Retina (tissue), 1 donor: ENCODE data around the gene ZBTB7C.
A peak's percentile ranks its signal among the peaks of the same experiment; 100 is the strongest.

Source experiments
- DNase-seq: peaks from one replicate; pipeline ENCODE4 v3.0.0-alpha.2; 2016

ZBTB7C gene

DNA sequence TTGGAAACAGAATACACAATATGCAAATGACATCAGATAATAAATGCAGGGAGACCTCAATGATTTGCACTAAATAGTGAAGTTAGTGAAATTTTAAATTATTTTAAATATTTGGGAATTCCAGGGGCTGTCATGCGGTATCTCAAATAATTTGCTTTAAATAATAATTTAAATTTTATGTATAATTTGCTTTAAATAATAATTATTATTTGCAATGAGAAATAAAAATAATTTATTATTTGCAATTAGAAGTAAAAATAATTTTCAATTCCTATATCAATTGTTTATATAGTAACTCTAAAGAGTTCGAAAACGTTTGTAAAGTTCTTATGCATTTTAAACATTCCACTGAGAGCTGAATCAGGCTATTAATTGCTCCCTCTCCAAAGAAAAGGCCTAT is 226.4 kb downstream of the ZBTB7C start:
- no peak for DNase-seq

DNA sequence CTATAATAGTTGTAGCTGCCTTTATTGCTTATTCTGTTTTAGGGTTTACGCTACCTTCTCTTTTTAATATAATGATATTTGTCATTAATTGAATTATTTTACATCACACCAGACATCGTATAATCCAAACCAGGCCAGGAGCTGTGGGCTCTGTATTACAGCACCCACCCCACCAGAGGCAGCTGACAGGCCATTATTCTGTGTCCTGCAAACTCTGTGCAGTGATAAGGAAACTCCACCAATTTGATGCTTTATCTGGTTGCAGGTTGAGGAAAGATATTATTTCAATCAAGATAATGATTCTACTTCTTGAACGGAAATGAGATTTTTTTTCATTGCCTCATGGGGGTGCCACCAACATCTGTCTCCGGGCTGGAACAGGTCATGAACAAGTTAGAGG is 227.3 kb downstream of the ZBTB7C start:
- no peak for DNase-seq

DNA sequence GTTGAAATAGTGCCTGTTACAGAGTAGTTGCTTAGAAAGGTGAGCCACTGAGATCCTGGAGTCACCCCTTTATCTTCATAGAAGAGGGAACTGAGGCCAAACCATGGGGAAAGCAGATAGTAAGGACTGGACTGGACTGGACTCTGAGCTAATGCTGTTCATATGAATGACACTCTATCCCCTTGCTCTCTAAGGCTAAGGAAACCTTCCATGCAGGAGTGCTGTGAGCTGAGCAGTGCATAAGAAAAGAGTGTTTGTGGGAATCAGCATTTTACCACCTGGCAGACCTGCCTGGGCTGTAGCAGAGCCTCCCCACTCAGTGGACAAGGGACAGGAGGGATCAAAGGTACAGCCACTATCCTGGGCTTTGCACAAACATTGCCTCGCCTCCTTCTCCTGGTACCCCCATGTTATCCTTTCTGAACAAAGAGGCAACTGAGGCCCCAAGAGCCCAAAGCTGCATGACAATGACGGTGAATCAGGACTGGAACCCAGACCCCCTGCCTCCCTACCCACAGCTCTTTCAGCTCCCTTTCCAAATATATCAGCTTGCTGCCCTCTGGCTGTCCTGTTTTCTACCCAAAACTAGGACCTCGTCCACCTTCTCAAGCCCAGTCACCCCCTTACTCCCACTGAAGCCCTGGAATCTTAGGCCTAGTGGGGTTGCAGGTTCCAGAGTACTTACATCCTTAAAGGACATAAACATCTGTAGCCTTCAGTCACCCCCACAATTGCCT is 227.9 kb downstream of the ZBTB7C start:
- no peak for DNase-seq

DNA sequence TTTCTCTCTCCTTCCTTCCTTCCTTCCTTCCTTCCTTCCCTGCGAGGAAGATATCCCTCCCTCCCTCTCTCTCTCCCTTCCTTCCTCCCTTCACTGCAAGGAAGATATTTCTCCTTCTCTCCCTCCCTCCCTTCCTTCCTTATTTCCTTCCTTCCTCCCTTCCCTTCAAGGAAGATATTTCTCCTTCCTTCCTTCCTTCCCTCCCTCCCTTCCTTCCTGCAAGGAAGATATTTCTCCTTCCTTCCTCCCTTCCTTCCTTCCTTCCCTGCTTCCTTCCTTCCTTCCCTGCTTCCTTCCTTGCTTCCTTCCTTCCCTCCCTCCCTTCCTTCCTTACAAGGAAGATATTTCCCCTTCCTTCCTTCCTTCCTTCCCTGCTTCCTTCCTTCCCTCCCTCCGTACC is 229.5 kb downstream of the ZBTB7C start:
- no peak for DNase-seq

DNA sequence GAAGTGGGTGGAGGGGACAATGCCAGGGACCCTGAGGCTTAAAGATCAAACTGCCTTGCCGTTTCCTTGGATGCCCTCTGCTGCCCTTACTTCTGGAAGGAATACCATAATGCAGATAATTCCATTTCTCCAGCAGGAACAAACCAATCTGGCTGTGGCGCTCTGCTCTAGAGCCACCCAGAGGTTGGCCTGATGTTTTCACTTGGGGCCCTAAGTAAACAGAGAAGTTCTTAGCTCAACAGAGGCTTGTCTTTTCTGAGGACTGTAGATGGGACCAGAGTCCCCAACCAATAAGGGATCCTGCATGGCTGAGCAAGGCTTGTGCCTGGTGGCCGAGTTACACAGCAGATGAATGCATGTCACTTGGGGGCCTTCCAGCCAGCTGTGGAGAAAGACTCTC is 230.2 kb downstream of the ZBTB7C start:
- no peak for DNase-seq

DNA sequence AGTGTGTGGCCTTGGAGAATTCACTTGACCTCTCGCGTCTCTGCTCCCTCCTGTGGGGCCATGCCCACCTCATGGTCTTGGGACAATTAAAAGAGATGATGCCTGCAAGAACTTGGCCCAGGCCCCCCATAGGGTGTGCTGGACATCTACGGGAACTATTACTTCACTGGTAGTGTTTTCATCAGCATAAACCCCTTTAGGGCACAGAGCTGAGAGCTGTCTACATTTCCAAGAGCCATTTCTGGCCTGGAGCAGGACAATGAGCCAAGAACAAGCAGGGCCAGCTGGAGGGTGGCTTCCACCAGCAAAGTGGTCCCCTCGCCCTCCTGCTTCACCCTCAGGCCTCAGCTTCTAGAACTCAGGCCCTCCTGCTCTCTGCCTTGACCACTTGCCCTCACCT is 232.3 kb downstream of the ZBTB7C start:
- no peak for DNase-seq

DNA sequence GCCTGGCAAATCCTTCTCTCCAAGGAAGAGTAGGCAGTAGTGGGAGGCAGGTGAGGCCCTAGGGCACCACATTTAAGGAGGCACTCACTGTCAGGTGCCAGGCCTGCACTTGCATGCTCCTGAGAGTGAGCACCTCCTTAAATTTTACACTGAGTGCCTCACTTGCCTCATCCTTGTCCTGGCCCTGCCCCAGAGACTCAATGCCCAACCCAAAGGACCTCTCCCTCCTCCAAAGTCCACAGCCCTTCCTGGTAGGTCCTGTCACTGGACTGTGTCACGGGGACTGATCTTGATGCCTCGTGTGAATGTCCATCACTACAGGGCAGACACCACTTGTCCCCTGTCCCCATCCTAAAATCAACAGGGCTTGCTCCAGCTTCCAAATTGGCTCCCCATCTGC is 235.6 kb downstream of the ZBTB7C start:
- DNase-seq: no peak

DNA sequence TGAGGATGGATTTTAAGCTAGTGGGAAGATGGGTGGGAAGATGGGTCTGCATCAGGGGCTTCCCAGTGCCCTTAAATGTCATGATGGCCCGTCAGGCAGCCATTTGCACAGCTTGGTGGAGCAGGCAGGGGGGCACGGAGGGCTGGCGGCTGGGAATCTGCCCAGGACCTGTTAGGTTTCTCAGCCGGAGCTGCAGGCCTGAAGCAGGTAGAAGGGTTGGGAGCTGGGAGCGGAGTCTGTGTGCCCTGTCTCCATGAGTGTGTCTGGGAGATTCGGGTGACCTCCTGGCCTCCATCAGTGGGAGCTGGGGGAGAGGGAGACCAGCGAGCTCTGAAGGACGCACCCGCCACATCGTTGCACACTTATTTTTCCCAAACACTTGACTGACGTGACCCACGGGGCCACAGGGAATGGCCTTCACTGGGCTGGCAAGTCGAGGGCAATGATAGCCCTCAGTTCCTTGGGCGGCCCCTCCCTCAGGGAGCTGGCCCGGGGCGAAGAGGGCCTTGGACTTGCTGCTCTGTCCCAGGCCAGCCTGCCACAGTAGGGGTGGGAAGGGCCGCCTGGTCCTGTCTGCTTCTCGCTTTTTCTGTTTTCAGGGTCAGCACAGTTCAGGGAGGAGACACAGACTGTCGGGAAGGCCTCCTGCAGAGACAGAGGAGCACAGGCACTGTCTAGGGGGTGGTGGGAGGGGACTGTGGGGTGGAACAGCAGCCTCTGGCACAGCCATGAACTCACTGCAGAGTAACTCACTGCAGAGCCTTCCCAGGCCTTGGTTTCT is 236.8 kb downstream of the ZBTB7C start:
- peak; percentile 36 for DNase-seq

DNA sequence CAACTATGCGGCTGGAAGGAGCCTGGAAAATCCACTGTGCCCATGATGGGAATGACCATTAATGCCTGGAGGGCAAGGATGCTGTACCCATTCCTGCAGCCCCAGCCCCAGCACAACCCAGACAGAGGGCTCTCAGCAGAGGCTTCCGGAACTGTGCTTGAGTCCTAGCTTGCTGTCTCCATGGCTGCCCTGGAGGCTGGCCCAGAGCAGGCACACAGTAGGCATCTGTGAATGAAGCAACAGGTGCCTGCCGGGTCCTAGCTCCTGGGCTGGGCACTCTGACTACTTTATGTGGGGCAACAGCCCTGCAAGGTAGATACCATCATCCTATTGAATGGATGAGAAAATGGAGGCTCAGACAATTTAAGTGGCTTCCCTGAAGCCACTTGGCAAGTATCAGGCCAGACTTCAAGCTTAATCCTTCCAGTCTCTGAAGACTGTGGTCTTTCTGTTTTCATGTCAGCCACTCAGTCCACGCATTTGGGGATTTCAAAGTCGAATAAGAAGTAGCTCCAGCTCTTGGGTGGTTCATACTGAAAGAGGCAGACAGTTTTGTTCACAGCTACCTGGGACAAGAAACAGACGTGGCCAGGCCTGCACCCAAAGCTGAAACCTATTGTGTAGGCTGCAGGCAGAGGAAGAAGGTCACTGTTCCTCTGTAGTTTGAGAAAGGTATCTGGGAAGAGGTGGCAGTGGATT is 237.5 kb downstream of the ZBTB7C start:
- DNase-seq: no peak

DNA sequence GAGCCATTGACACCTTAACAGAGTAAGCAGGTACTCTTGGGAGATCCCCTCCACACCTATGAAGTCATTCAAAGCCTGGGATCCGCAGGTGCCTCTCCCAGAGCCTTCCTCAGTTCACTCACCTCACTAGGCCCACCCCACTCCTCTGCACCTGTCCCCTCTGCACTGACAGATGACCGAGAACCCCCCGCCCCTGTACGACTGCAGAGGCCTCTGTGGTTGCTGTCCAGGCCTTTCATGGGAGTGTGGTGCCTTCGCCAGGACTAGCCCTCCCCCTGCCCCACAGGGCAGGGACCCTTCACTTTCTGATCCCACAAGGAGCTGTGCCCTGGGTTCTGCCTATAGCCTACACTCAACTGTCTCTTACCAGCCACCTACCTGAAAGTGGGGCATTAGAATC is 238.5 kb downstream of the ZBTB7C start:
- no peak for DNase-seq

DNA sequence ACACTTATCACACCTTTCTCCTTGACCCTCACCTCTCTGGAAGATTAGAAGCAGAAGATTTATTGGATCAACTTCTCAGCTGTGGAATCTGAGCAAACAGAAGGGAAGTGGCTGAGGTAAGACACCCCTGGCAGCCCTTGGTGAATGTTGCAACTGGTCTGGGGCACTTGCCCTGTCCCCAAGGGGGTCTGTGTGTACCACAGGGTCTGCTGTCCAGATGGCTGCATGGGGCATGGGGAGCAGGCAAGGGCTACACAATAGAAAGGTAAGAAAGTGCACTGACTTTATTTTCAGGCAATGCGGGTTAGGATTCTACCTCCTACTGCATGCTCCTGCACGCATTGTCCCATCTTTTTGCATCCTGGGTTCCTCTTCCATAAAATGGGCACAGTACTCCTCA is 240.3 kb downstream of the ZBTB7C start:
- DNase-seq: no peak

DNA sequence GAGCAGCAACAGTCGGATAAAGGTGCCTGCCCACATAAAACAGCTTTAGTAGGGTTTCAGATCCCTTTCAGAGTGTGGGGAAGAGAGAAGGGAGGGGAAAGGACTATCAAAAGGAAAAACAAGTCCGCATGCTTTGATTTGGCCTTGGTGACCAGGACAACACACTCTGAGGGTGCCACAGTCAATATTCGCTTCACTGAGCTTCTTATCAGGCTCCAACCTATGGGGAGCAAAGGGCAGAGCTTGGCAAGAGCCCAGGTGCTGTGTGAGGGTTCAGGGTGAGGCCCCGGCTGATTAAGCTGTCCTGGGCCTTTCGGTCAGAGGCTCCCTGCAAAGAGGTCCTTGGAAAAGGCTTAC is 241.3 kb downstream of the ZBTB7C start:
- DNase-seq: no peak

DNA sequence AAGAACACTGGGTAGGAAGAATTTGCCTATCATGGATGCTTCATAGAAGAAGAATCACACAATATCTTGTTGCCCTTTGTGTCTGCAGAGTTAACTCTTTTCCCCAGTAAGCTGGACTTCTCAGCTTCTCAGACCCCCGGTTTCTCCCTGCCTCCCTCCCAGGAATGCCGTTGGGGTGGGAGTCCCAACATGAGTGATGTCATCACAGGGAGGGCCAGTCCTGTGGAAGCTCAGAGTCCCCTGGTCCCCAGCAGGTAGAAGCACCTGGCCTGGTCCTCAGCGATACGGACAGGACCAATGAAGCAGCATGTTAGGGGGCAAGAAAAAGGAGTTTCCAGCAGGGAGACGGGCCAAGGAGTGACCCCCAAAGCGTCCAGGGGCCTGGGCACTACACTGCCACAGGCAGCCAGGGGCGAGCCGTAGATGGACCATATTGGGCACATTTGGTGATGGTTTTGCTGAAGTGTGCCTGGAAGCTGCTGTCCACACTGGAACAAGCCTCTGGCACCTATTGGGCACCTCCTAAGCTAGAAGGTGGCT is 242.8 kb downstream of the ZBTB7C start:
- DNase-seq: no peak

DNA sequence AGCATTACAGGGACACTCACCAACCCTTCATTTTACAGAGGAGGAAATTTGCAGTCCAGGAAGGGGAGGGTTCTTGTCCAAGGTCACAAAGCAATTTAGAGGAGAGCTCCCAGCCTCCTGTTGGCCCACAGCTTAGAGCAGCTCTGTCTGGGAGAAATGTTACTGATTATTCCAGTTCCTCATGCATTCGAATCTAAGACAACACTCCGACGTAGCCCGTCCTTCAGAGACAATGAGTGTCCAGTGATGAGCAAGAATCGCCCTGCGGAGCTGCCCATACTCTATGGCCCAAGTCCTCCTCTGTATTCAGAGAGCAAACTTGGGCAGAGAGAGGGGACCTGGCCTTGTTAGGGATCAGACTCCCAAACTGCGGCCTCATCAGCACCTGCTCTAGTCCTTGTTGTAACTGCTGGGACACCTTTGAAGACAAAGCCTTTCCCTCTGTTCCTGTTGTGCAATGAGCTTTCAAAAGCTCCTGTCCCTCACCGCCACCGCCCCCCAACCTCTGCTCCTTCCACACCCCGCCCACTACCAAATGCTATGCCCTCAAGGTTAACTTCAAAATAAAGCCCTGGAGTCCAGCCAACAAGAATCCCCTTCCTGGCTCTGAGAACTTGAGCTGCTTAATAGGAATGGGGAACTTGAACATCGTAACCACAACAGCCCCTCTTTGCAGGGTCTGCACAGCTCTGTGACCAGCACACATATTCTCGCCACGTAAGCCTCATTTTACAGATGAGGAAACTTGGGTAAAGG is 243.9 kb downstream of the ZBTB7C start:
- no peak for DNase-seq

DNA sequence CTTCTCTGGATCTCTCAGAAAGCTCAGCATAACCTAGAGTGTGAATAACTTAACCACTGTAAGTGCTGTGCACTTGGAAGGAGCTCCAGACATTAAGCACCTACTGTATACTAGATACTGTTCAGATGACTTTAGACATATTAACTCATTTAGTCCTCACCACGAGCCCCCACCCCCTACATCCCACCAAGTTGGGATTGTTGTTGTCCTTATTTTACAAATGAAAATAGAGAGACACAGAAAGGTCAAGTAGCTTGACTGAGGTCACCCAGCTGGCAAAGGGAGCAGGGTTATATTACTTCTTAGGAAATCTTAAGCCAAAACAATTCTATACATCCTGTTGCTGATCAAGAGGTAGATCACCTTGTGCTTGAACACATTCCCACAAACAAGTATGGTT is 244.5 kb downstream of the ZBTB7C start:
- DNase-seq: no peak

DNA sequence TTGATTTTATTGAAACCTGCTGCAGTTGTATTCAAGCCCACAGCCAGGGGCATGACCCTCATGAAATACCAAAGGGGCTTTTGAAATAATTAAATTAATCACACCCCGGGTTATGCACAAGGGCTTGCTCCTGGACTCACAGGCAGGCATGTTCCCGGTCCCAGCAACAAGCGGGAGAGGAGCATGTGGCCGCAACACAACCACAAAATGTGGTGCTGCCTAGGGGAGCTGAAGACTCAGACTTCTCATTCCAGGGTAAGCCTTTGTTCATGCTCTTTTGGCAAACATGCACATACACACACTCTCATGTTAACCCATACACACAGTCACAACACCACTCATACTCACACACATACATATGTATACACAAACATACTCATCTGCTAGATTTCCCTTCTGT is 245.1 kb downstream of the ZBTB7C start:
- peak; percentile 48 for DNase-seq

DNA sequence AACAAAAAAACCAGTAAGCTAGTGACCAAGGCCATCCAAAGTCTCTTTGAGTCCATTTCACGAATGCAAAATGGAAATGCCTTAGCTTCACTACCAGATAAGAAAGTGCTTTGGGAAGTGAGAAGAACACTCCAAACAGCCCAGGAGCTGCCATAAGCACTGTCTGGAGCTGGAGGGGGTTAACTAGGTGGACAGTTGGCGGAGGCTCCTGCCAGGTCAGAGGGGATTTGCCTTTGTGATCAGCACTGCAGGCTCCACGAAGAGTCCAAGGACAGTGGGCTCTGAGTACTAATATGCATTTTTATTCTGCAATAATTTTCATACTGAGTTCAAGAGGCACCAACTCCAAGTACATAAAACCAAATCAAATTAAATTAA is 245.5 kb downstream of the ZBTB7C start:
- DNase-seq: peak; percentile 56

DNA sequence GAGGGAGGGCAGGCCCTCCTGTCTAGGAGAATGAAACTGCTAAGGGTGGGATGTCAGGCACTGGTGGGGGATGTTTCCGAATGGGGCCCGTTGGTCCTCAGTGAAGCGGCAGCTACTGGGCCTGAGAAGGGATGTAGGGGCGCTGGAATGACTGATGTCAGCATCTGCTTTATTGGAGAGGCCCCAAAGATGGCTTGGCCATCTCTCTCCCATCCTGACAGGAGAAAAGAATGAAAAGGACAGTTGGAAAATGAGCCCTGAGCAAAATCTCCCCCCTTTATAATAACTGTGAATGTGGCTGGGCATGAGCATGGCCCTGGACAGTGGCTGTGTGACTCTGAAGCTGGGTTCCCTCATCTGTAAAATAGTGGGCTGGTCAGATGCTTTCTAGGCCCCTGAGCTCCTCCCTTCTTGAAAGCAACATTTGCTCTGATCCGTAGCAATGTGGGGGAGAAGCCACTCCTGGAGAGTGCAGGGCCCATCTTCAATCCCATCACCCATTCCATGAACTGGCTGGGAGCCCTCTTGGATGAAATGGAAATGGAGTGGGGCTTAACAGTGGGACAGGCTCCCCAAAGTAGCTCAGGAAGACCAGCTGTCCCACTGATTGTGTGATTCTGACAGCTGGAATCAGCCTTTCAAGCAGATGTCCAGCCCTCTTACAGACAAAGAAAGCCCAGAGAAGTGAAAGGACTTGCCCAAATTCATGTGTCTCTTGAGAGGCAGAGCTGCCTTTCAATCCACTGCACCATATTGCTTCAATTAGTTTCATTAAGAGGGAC is 246.0 kb downstream of the ZBTB7C start:
- peak; percentile 38 for DNase-seq

DNA sequence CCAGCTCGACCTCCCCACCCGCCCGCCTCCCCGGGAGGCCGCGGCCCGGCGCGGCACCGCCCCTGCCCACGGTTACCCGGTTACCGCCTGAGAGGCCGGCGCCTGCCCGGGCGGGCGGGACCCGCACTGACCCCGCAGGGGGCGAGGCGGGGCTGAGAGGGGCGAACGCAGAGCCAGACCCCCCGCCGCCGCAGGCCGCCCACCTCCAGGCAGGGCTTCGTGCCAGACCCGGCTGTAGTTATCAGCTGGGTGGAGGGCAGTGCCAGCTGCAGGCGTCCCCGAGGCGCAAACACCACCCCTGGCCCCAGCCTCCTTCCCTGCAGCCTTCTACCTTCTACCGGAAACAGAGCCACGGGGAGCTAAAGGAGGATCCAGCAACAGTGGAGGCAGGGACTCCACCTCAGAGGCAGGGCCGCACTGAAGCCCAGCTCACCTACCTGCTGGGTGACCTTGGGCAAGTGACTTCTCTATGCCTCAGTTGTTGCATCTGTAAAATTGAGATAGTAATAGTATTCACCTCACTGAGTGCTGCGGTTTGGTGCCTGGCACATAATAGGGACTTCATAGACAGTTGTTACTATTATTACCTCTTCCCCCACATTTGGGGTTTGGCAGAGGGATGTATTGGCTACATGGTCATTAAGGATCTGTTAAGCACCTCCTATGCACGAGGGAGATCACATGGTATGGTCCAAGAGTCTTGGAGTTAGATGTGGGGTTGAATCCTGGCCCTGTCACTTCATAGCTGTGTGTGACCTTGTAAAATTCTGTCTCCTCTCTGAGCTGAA is 247.1 kb downstream of the ZBTB7C start:
- DNase-seq: no peak

DNA sequence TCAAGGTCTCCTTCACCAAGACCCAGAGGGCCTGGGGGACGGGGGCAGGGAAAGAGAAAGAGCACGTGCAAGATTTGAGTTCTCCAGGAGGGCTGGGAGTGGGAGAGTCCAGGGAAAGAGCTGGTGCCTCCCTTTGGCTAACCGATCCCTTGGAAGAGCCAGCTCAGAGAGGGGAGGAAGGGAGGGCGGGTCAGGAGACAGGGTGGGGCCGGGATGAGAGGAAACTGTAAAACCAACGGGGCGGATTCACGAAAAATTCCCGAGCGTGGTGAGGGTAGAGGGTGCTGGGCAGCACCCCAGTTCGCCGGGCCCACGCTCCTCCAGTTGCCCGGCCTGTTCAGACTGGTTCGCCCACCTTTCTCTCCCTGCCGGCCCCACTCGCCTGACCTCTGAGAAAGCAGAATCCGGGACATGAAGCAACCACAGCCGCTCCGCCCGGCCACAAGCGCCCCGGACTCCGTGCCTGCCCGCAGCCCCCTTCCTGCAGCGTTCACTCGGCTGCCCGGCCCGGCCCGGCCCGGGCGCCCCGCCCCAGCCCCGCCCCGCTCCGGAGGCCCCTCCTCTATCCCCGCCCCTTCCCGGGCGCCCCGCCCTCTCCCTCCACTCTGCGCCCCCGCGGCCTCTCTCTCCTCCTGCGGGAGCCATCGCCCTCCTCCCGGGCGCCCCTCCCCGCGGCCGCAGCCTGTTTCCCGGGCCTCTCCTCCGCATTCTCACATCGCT is 247.8 kb downstream of the ZBTB7C start:
- DNase-seq: peak; percentile 72

DNA sequence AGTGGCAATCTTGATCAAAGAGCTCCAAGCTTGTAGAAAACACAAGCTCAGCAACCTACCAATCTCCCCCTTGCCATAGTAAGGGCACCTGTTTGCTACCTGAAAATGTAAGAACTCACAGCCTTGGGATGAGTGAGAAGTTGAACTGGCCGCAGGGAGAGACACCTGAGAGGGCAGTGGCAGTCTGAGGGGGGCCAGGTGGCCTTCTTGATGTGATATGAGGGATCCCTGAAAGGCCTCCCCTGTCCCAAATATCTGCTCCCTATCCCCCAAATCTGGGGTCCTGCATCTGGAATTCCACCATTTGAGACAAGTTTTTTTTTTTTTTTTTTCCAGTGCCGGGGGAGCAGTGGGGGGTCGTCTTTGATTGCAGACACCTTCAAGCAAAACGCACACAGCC is 248.6 kb downstream of the ZBTB7C start:
- DNase-seq: no peak
